Muscle layer of duodenum (tissue), 2 donors: ENCODE results near the gene SMIM24.
"Not testable (repeated sequence)": the region's sequence is repeated elsewhere in the genome, so short reads cannot be mapped to it uniquely, and the experiment has no call there.

Experiments
- H3K27ac ChIP-seq: one replicate; pipeline ENCODE4 v1.7.0; 2013; ENCODE audit warnings: mild to moderate bottlenecking, low read length
- H3K27me3 ChIP-seq: one replicate; pipeline ENCODE4 v1.7.0; 2013; ENCODE audit warnings: low read depth, mild to moderate bottlenecking, control low read depth, low read length
- H3K36me3 ChIP-seq, 2 donors: one replicate each; pipeline ENCODE4 v1.7.0; 2013; ENCODE audit warnings: low read length in 2 of 2, control low read depth in 1 of 2, mild to moderate bottlenecking in 1 of 2; ENCODE audit not compliant: insufficient read depth in 2 of 2, control insufficient read depth in 1 of 2
- H3K4me1 ChIP-seq, 2 donors: one replicate each; pipeline ENCODE4 v1.7.0; 2013; ENCODE audit warnings: low read length in 2 of 2, mild to moderate bottlenecking in 2 of 2, control low read depth in 1 of 2, moderate library complexity in 1 of 2; ENCODE audit not compliant: insufficient read depth in 2 of 2, control insufficient read depth in 1 of 2
- H3K4me3 ChIP-seq, 2 donors: one replicate each; pipeline ENCODE4 v1.7.0; 2013; ENCODE audit warnings: low read length in 2 of 2, low read depth in 1 of 2, mild to moderate bottlenecking in 1 of 2
- H3K9me3 ChIP-seq, 2 donors: one replicate each; pipeline ENCODE4 v1.7.0; 2013; ENCODE audit warnings: low read length in 2 of 2, control low read depth in 1 of 2, mild to moderate bottlenecking in 1 of 2; ENCODE audit not compliant: control insufficient read depth in 1 of 2
- donor health status: healthy.

Gene SMIM24

GRCh38 chr19:3480383-3481091 lies at the start of gene SMIM24:
TSS of gene SMIM24 (minus strand) at chr19:3480525. CDS start at chr19:3480463, 62 bp downstream.
- no peaks in the 10 kb centered on the region for H3K9me3 ChIP-seq

GRCh38 chr19:3529299-3529698 lies 49.0 kb upstream of the SMIM24 start:
- H3K27me3 ChIP-seq, H3K4me3 ChIP-seq, H3K27ac ChIP-seq, H3K9me3 ChIP-seq, H3K4me1 ChIP-seq: not testable (repeated sequence)
- H3K36me3 ChIP-seq: peaks cover 22 to 73% of the 10 kb centered on the region in 2 donors

More at GRCh38 chr19:3480383-3481091, at the start of gene SMIM24:
- peaks cover 0 to 4% of the 10 kb centered on the region in 2 donors for H3K4me1 ChIP-seq
- H3K4me3 ChIP-seq: no peak within 1 kb of the TSS
- H3K27me3 ChIP-seq: no peaks in the 10 kb centered on the region
- no peaks in the 10 kb centered on the region for H3K36me3 ChIP-seq
- no peak within 1 kb of the TSS for H3K27ac ChIP-seq

GRCh38 chr19:3528539-3529211 lies 48.4 kb upstream of the SMIM24 start:
- H3K36me3 ChIP-seq: peaks cover 23 to 74% of the 10 kb centered on the region in 2 donors
- no peak overlapping the region for H3K27ac ChIP-seq
- H3K27me3 ChIP-seq: no peaks in the 10 kb centered on the region
- H3K4me3 ChIP-seq: no peak overlapping the region
- H3K9me3 ChIP-seq: no peaks in the 10 kb centered on the region
- no peaks in the 10 kb centered on the region for H3K4me1 ChIP-seq

- no peaks in the 10 kb centered on the region for H3K4me1 ChIP-seq
- no peaks in the 10 kb centered on the region for H3K9me3 ChIP-seq
- H3K4me3 ChIP-seq: no peak overlapping the region
- H3K27ac ChIP-seq: no peak overlapping the region
- H3K36me3 ChIP-seq: peaks cover 22 to 74% of the 10 kb centered on the region in 2 donors
- no peaks in the 10 kb centered on the region for H3K27me3 ChIP-seq
Observed at GRCh38 chr19:3528080-3528479, 47.8 kb upstream of the SMIM24 start.

GRCh38 chr19:3527238-3527910 lies 47.0 kb upstream of the SMIM24 start:
- Histone ChIP-seq H3K4me3 (no peak overlapping the region), H3K9me3 (no peaks in the 10 kb centered on the region), H3K27me3 (no peaks in the 10 kb centered on the region), H3K27ac (no peak overlapping the region), H3K4me1 (no peaks in the 10 kb centered on the region), H3K36me3 (peaks cover 22 to 70% of the 10 kb centered on the region in 2 donors)

GRCh38 chr19:3526507-3527237 lies 46.3 kb upstream of the SMIM24 start:
- Histone ChIP-seq H3K4me1 (no peaks in the 10 kb centered on the region), H3K27me3 (no peaks in the 10 kb centered on the region), H3K27ac (no peak overlapping the region), H3K4me3 (no peak overlapping the region), H3K36me3 (peaks cover 22 to 69% of the 10 kb centered on the region in 2 donors), H3K9me3 (no peaks in the 10 kb centered on the region)

- Histone ChIP-seq H3K9me3 (no peaks in the 10 kb centered on the region), H3K36me3 (peaks cover 14 to 58% of the 10 kb centered on the region in 2 donors), H3K27me3 (no peaks in the 10 kb centered on the region)
Observed at GRCh38 chr19:3524904-3525451, 44.7 kb upstream of the SMIM24 start.

GRCh38 chr19:3524078-3524842 lies 43.9 kb upstream of the SMIM24 start:
- Histone ChIP-seq H3K4me3 (no peak overlapping the region), H3K36me3 (peaks cover 18 to 64% of the 10 kb centered on the region in 2 donors), H3K27ac (no peak overlapping the region), H3K9me3 (no peaks in the 10 kb centered on the region), H3K27me3 (no peaks in the 10 kb centered on the region), H3K4me1 (no peaks in the 10 kb centered on the region)

More at GRCh38 chr19:3524904-3525451, 44.7 kb upstream of the SMIM24 start:
- Histone ChIP-seq H3K4me1 (no peaks in the 10 kb centered on the region), H3K4me3 (no peak overlapping the region), H3K27ac (no peak overlapping the region)

GRCh38 chr19:3523361-3524077 lies 43.2 kb upstream of the SMIM24 start:
- no peak overlapping the region for H3K27ac ChIP-seq
- H3K9me3 ChIP-seq: no peaks in the 10 kb centered on the region
- H3K36me3 ChIP-seq: peaks cover 18 to 68% of the 10 kb centered on the region in 2 donors

More at GRCh38 chr19:3523361-3524077, 43.2 kb upstream of the SMIM24 start:
- Histone ChIP-seq H3K4me1 (no peaks in the 10 kb centered on the region), H3K27me3 (no peaks in the 10 kb centered on the region), H3K4me3 (no peak overlapping the region)
